HepG2 (cell line): Measurements from ENCODE around the gene PRKAG1. TPM values are rescaled to one million over a fixed set of nuclear protein-coding genes. Genes with fewer than 3 reads are reported as not detected.

Experiments
- ASH2L ChIP-seq: fragments of 300-600, 200-600 bp; sonication (generic); IDR thresholded peaks from 2 replicates; pipeline ENCODE4 v1.7.0; 2017; ENCODE audit warnings: low read depth, mild to moderate bottlenecking, moderate library complexity, mixed read lengths, low read length; ENCODE audit not compliant: insufficient read length
- FOXM1 ChIP-seq: sonication (generic); formaldehyde crosslinking; IDR thresholded peaks from 2 replicates; pipeline ENCODE4 v1.5.0; 2020; ENCODE audit warnings: missing genetic modification reagents
- GZF1 ChIP-seq: sonication (generic); formaldehyde crosslinking; IDR thresholded peaks from 2 replicates; pipeline ENCODE4 v1.5.1; 2020; ENCODE audit warnings: mild to moderate bottlenecking, missing genetic modification reagents
- HHEX ChIP-seq: IDR thresholded peaks from 2 replicates; pipeline ENCODE4 v1.6.1; 2016; ENCODE audit warnings: control low read depth
- HNRNPK ChIP-seq: fragments of 200-400 bp; formaldehyde crosslinking; IDR thresholded peaks from 2 replicates; pipeline ENCODE4 v1.6.1; 2018; ENCODE audit warnings: low read length, low read depth, moderate library complexity, mild to moderate bottlenecking; ENCODE audit not compliant: poor library complexity, severe bottlenecking
- KDM6A ChIP-seq: IDR thresholded peaks from 2 replicates; pipeline ENCODE4 v1.6.1; 2016; ENCODE audit warnings: low read depth
- NFE2 ChIP-seq: sonication (generic); formaldehyde crosslinking; IDR thresholded peaks from 2 replicates; pipeline ENCODE4 v1.4.0; 2020; ENCODE audit warnings: missing genetic modification reagents
- NFKBIZ ChIP-seq: IDR thresholded peaks from 2 replicates; pipeline ENCODE4 v1.6.1; 2018; ENCODE audit warnings: missing genetic modification reagents, missing compliant biosample characterization
- PHF20 ChIP-seq: sonication (generic); formaldehyde crosslinking; IDR thresholded peaks from 2 replicates; pipeline ENCODE4 v1.5.0; 2020; ENCODE audit warnings: mild to moderate bottlenecking, missing genetic modification reagents
- SALL1 ChIP-seq: sonication (generic); formaldehyde crosslinking; IDR thresholded peaks from 2 replicates; pipeline ENCODE4 v1.8.0; 2022; ENCODE audit warnings: mild to moderate bottlenecking, missing genetic modification reagents
- SIN3A ChIP-seq: IDR thresholded peaks from 2 replicates; pipeline ENCODE4 v1.6.1; 2011; ENCODE audit warnings: low read depth, mild to moderate bottlenecking, control low read depth, low read length, borderline replicate concordance
- SMYD3 ChIP-seq: sonication (generic); formaldehyde crosslinking; IDR thresholded peaks from 2 replicates; pipeline ENCODE4 v1.8.1; 2023; ENCODE audit warnings: mild to moderate bottlenecking, missing genetic modification reagents
- ZBTB42 ChIP-seq: sonication (generic); formaldehyde crosslinking; IDR thresholded peaks from 2 replicates; pipeline ENCODE4 v1.5.0; 2020; ENCODE audit warnings: mild to moderate bottlenecking, missing genetic modification reagents
- ZBTB7B ChIP-seq: sonication (generic); formaldehyde crosslinking; IDR thresholded peaks from 2 replicates; pipeline ENCODE4 v1.4.0; 2020; ENCODE audit warnings: missing genetic modification reagents
- ZNF430 ChIP-seq: sonication (generic); formaldehyde crosslinking; IDR thresholded peaks from 2 replicates; pipeline ENCODE4 v1.9.0; 2021; ENCODE audit warnings: mild to moderate bottlenecking, missing genetic modification reagents
- ZNF589 ChIP-seq: sonication (generic); formaldehyde crosslinking; conservative IDR thresholded peaks from 2 replicates; pipeline ENCODE4 v1.8.0; 2022; ENCODE audit warnings: mild to moderate bottlenecking, moderate library complexity, missing genetic modification reagents
- ZNF605 ChIP-seq: sonication (generic); formaldehyde crosslinking; IDR thresholded peaks from 2 replicates; pipeline ENCODE4 v1.8.0; 2022; ENCODE audit warnings: mild to moderate bottlenecking, missing genetic modification reagents
- ZNF672 ChIP-seq: sonication (generic); formaldehyde crosslinking; IDR thresholded peaks from 2 replicates; pipeline ENCODE4 v1.8.1; 2022; ENCODE audit warnings: missing genetic modification reagents
- ZSCAN9 ChIP-seq: IDR thresholded peaks from 2 replicates; pipeline ENCODE4 v1.6.1; 2016; ENCODE audit warnings: borderline replicate concordance
- polyA plus RNA-seq, 8 experiments: library from polyadenylated mRNA; depleted of rRNA in 3 of 8; stranded (reverse) in 7 of 8; unstranded in 1 of 8; fragments of >200 nt; fragmentation: Illumina TruSeq in 4 of 8; extraction: Trizol in 4 of 8; gene quantifications; 2 replicates each; pipeline versions ENCODE4 v1.2.1 to v1.2.3, GENCODE V29; 2011 to 2016; ENCODE audit warnings: low read depth in 4 of 8, missing spikeins in 1 of 8, mixed read lengths in 1 of 8; ENCODE audit not compliant: insufficient read depth in 1 of 8
- total RNA-seq, 5 experiments: library from RNA; depleted of rRNA; stranded (reverse); fragments of >200 nt; fragmentation: Illumina TruSeq; extraction: Trizol; gene quantifications; 2 replicates each; pipeline ENCODE4 v1.2.3, GENCODE V29; 2016; ENCODE audit warnings: low read depth in 1 of 5
- TF ChIP-seq, protein P1 (sequence below): sonication (generic); formaldehyde crosslinking; IDR thresholded peaks from 2 replicates; pipeline ENCODE4 v1.8.0; 2022; ENCODE audit warnings: missing genetic modification reagents, mild to moderate bottlenecking, moderate library complexity, borderline replicate concordance
- TF ChIP-seq, protein P2 (sequence below): sonication (generic); formaldehyde crosslinking; IDR thresholded peaks from 2 replicates; pipeline ENCODE4 v1.4.0; 2020; ENCODE audit warnings: low read depth, mild to moderate bottlenecking, missing genetic modification reagents
- TF ChIP-seq, protein P3 (sequence below): sonication (generic); formaldehyde crosslinking; IDR thresholded peaks from 2 replicates; pipeline ENCODE4 v1.4.0; 2020; ENCODE audit warnings: missing genetic modification reagents
- TF ChIP-seq, protein P4 (sequence below): sonication (generic); formaldehyde crosslinking; IDR thresholded peaks from 2 replicates; pipeline ENCODE4 v1.4.0; 2020; ENCODE audit warnings: missing genetic modification reagents

The PRKAG1 gene
- total and polyA plus RNA-seq, 2 of the 13 experiments (the other 11 are each of a cell fraction or from before 2014, with no cell fraction given), result 26.1 to 32.8 TPM

DNA sequence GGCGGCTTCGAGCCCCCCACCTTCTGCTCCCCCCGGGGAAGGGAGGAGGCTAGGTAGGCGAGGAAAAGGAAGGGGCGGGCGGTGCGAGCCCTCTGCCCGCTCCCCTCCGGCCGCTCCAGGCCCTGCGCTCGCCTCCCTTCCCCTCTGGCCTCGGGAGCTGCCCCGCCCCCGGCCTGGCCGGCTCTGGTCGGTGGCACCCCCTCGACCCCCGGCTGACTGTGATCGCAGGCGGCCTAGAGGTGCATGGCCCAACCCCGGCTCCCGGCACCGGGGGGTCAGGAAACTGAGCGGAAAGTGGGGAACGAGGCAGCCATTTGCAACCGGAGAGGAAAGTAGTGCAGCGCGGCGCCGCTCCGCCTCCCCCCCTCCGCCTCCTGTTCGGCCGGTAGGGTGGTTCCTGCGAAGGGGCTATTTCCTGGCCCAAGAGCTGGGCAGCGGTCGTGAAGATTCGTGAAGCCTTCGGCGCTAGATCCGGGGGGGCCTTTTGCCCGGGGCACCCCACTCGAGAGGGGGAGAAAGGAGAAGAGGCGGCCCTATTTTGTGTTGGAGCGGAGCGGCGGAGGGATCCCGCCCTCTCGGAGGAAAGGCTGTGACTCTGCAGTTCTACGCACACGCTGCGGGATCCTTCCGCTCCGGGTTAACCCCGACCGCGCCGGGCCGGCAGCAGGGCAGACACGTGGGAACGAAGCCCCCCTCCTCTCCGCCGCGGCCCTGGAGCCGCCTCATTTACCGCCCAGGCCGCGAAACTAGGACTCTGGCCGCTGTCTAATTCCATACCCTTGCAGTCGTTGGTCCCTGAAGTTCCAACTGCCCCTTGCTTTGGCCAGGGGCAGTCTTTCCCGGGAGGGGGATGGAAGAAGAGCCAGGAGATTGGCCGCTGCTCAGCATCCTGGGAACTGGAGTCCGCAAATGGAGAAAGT, 41.9 kb upstream of the PRKAG1 start, which contains the start of gene KMT2D (continued):
- TF ChIP-seq GZF1 (CRISPR knock-in tag) (peak; percentile 92), FOXM1 (CRISPR knock-in tag) (no peak), ZBTB7B (peak; percentile 88), ZNF430 (CRISPR knock-in tag) (peak; percentile 71), ZNF589 (CRISPR knock-in tag) (peak; percentile 81), NFE2 (CRISPR knock-in tag) (peak; percentile 89), ZNF605 (CRISPR knock-in tag) (peak; percentile 95), HNRNPK (peak; percentile 45), HHEX (CRISPR knock-in tag) (0 out of 2 replicates have a peak, but pooled peaks have one; percentile 11), NFKBIZ (CRISPR knock-in tag) (no peak), ZBTB42 (CRISPR knock-in tag) (0 out of 2 replicates have a peak, but pooled peaks have one; percentile 67), SMYD3 (no peak), KDM6A (CRISPR knock-in tag) (no peak), SALL1 (CRISPR knock-in tag) (peak; percentile 80), SIN3A (peak; percentile 80; the same call in 1 of the 2 replicates), ZSCAN9 (no peak), PHF20 (CRISPR knock-in tag) (peak; percentile 84), ZNF672 (peak; percentile 85; the same call in 1 of the 2 replicates), ASH2L (peak; percentile 98)
- TF ChIP-seq, protein P1, sequence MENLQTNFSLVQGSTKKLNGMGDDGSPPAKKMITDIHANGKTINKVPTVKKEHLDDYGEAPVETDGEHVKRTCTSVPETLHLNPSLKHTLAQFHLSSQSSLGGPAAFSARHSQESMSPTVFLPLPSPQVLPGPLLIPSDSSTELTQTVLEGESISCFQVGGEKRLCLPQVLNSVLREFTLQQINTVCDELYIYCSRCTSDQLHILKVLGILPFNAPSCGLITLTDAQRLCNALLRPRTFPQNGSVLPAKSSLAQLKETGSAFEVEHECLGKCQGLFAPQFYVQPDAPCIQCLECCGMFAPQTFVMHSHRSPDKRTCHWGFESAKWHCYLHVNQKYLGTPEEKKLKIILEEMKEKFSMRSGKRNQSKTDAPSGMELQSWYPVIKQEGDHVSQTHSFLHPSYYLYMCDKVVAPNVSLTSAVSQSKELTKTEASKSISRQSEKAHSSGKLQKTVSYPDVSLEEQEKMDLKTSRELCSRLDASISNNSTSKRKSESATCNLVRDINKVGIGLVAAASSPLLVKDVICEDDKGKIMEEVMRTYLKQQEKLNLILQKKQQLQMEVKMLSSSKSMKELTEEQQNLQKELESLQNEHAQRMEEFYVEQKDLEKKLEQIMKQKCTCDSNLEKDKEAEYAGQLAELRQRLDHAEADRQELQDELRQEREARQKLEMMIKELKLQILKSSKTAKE (CRISPR knock-in tag), result peak; percentile 42; the same call in 1 of the 2 replicates
- TF ChIP-seq, protein P2, sequence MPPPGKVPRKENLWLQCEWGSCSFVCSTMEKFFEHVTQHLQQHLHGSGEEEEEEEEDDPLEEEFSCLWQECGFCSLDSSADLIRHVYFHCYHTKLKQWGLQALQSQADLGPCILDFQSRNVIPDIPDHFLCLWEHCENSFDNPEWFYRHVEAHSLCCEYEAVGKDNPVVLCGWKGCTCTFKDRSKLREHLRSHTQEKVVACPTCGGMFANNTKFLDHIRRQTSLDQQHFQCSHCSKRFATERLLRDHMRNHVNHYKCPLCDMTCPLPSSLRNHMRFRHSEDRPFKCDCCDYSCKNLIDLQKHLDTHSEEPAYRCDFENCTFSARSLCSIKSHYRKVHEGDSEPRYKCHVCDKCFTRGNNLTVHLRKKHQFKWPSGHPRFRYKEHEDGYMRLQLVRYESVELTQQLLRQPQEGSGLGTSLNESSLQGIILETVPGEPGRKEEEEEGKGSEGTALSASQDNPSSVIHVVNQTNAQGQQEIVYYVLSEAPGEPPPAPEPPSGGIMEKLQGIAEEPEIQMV, result 0 out of 2 replicates have a peak, but pooled peaks have one; percentile 75
- TF ChIP-seq, protein P3, sequence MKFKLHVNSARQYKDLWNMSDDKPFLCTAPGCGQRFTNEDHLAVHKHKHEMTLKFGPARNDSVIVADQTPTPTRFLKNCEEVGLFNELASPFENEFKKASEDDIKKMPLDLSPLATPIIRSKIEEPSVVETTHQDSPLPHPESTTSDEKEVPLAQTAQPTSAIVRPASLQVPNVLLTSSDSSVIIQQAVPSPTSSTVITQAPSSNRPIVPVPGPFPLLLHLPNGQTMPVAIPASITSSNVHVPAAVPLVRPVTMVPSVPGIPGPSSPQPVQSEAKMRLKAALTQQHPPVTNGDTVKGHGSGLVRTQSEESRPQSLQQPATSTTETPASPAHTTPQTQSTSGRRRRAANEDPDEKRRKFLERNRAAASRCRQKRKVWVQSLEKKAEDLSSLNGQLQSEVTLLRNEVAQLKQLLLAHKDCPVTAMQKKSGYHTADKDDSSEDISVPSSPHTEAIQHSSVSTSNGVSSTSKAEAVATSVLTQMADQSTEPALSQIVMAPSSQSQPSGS (CRISPR knock-in tag), result peak; percentile 76; the same call in 1 of the 2 replicates
- TF ChIP-seq, protein P4, sequence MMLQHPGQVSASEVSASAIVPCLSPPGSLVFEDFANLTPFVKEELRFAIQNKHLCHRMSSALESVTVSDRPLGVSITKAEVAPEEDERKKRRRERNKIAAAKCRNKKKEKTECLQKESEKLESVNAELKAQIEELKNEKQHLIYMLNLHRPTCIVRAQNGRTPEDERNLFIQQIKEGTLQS (CRISPR knock-in tag), result peak; percentile 53; the same call in 1 of the 2 replicates
